Measurements from ENCODE around the gene PYGO1.
"Not testable (repeated sequence)": the region's sequence is repeated elsewhere in the genome, so short reads cannot be mapped to it uniquely, and the experiment has no call there.

PYGO1 gene

DNA sequence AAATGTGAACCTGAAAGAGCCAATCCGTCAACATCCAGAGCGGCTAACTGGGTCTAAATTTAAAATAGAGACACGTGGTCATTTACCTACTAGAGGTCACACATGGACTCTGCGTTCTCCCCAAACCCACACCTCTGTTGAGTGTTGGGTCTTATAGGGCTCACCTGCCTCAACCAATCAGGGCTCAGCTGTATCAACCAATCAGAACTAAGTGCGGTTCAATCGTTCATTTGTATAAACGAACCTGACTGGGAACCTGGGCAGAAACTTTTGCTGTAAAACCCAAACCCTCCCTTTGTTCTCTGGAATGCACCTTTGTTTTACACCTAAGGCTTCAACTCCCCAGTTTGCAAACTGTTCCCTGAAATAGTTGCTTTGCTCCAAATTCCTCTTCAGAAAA lies 89.0 kb downstream of the PYGO1 start:
- DNase-seq = no peak

DNA sequence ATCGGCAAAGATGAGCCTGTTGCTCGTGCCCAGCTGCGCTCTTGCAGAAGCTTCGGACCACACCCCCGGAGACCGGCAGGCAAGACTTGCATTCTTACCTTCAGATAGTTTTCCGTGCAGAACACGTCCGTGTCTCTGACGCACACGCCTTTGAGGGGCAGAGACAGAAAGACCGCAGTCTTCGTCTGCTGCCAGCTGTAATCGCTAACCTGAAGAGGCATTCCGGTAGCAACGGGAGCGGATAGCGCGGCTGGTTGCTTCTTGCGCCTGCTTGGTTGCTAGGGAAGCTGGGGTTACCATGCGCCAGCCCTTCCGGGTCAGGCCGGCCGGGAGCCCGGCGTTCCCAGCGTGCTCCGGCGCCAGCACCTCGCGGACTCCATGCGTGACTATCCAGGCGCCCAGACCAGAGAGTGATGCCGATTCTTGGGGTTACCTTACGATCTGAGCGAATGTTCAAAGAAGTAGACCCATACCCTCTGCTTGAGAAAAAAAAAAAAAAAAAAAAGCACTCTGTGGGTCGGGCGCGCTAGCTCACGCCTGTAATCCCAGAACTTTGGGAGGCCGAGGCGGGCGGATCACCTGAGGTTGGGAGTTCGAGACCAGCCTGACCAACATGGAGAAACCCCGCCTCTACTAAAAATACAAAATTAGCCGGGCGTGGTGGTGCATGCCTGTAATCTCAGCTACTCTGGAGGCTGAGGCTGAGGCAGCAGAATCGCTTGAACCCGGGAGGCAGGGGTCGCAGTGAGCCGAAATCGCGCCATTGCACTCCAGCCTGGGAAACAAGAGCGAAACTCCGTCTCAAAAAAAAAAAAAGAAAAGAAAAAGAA lies 89.8 kb downstream of the PYGO1 start:
- DNase-seq = peak; percentile 23

DNA sequence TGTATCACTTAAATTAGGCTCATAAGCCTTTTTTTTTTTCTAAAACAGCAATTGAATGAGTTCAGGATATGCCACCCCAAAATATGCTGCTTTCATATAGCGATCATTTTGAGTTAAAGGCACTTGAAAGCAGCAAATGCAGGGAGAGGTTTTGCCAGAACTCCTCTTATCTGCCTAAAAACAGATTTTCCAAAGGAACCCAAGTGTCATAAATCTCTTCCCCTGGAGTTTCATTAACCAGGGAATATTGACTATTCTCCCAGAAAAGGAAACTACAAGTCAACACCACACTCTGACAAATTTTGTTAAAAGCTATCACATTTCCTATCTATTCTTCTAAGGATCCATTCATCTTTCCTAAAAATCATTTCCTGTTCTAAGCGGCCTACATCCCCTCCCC lies 91.4 kb downstream of the PYGO1 start:
- DNase-seq = no peak

DNA sequence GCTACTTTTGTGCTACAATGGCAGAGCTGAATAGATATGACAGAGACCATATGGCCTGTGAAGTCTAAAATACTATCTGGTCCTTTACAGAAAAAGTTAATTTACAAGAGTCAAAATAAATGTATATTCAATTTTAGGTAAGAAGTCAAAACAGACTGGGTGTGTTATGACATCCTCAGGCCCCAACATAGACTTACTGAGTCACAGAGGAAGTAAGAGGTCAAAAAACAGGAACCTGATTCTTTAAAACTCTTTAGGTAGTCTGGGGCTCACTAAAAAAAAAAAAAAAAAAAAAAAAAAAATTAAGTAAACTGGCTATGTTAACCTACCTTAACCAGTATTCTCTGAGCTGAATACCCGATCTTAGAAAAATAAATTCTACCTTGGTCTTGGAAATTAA lies 93.2 kb downstream of the PYGO1 start:
- no peak for DNase-seq

DNA sequence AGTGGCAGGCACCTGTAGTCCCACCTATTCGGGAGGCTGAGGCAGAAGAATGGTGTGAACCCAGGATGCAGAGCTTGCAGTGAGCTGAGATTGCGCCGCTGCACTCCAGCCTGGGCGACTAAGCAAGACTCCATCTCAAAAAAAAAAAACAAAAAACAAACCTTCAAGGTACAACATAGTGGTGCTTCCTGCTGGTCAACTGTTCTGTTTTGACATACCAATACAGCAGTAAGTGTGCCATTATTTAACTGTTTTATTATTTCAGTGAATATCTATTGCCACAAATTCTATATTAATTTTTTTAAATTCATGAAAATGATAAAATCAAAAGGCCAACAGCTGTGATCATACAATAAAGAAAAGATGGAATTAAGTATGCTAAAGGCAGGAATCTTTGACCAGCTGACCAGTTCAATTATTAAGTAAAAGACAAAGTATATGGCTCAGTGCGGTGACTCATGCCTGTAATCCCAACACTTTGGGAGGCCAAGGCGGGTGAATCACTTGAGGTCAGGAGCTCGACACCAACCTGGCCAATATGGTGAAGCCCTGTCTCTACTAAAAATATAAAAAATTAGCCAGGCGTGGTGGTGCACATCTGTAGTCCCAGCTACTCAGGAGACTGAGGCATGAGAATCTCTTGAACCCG lies 99.1 kb downstream of the PYGO1 start:
- not testable (repeated sequence) for DNase-seq
